DND-41 (cell line): ENCODE results near the gene RNF114.

Experiments
- ATAC-seq: fragments of 200-7000 bp; cut with Tn5 transposase; 3 replicates; pipeline ENCODE4 v1.9.1; 2021; ENCODE audit warnings: low read depth; ENCODE audit not compliant: insufficient read depth
- DNase-seq: peaks from one replicate; pipeline ENCODE4 v3.0.0-alpha.2; 2020
- H2AFZ ChIP-seq: 2 replicates; pipeline ENCODE4 v1.6.0; 2012; ENCODE audit warnings: low read depth, low read length
- H3K27ac ChIP-seq: 2 replicates; pipeline ENCODE4 v1.5.1; 2012; ENCODE audit warnings: low read length, inconsistent platforms
- H3K27me3 ChIP-seq: fragments of 200-600 bp; sonication (generic); 2 replicates; pipeline ENCODE4 v1.6.0; 2012; ENCODE audit warnings: low read length, mild to moderate bottlenecking, inconsistent platforms; ENCODE audit not compliant: insufficient read depth, poor library complexity
- H3K36me3 ChIP-seq: 2 replicates; pipeline ENCODE4 v1.5.1; 2012; ENCODE audit warnings: low read length, inconsistent platforms; ENCODE audit not compliant: insufficient read depth
- H3K4me1 ChIP-seq: 2 replicates; pipeline ENCODE4 v1.5.1; 2012; ENCODE audit warnings: mild to moderate bottlenecking, low read length; ENCODE audit not compliant: insufficient read depth
- H3K4me2 ChIP-seq: 2 replicates; pipeline ENCODE4 v1.6.0; 2012; ENCODE audit warnings: mild to moderate bottlenecking, moderate library complexity, low read length, inconsistent platforms; ENCODE audit not compliant: insufficient read depth
- H3K4me3 ChIP-seq, 2 experiments: fragments of 200-600 bp in 1 of 2; shearing (Covaris generic) in 1 of 2; 2 replicates each; pipeline ENCODE4 v1.5.1; 2012 to 2016; ENCODE audit warnings: inconsistent platforms in 2 of 2, low read length in 2 of 2, mild to moderate bottlenecking in 2 of 2, low read depth in 1 of 2, moderate library complexity in 1 of 2
- H3K79me2 ChIP-seq: 2 replicates; pipeline ENCODE4 v1.6.0; 2012; ENCODE audit warnings: low read length, inconsistent platforms; ENCODE audit not compliant: insufficient read depth
- H3K9ac ChIP-seq: 2 replicates; pipeline ENCODE4 v1.6.0; 2012; ENCODE audit warnings: low read depth, mild to moderate bottlenecking, inconsistent platforms, low read length, moderate library complexity
- H3K9me3 ChIP-seq: 2 replicates; pipeline ENCODE4 v1.5.1; 2012; ENCODE audit warnings: low read length, moderate library complexity, mild to moderate bottlenecking, inconsistent platforms; ENCODE audit not compliant: insufficient read depth, severe bottlenecking
- H4K20me1 ChIP-seq: 2 replicates; pipeline ENCODE4 v1.6.0; 2012; ENCODE audit warnings: low read length; ENCODE audit not compliant: insufficient read depth
- CTCF ChIP-seq: IDR thresholded peaks from 2 replicates; pipeline ENCODE4 v1.5.1; 2012; ENCODE audit warnings: borderline replicate concordance, low read length, moderate library complexity, mild to moderate bottlenecking; ENCODE audit not compliant: poor library complexity, severe bottlenecking; ENCODE audit errors: extremely low read depth
- EZH2 ChIP-seq: IDR thresholded peaks from 3 replicates; pipeline ENCODE4 v1.6.1; 2012; ENCODE audit warnings: borderline replicate concordance, low read depth, mild to moderate bottlenecking, moderate library complexity, low read length, inconsistent platforms; ENCODE audit not compliant: severe bottlenecking

The RNF114 gene

DNA sequence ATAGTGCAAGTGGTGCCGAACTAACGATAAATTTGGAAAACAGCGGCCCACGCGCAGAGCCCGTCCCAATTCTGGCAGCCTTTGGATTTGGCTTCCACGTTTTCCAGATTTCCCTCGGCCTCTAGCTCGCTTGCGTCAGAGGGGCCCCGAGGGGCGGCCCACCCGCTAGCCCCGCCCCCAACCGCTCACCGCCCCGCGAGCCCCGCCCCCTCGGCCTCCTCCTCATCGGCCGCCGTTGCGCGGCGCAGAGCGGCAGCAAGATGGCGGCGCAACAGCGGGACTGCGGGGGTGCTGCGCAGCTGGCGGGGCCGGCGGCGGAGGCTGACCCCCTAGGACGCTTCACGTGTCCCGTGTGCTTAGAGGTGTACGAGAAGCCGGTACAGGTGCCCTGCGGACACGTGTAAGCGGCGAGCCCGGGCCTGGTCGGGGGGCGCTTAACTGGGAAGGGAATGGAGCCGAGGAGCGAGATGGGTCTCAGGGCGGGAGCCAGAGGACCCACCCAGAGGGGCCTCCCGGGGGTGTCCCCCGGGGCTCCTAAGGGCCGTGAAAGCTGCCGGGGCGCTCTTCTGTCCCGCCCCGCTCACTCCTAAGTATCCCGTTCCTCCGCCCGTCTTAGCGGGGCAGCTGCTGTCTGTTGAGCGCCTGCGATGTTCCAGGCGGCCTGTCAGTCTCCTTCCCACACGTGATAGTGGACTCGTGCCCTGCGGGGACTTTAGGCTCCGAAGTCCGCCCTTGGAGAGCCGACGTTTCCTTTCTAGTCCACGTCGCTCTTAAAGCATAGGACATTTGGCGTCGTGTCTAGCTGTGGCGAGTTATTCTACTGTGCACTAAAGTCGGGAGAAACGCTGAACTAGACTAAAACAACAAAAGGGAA is at the start of gene RNF114:
Gene RNF114, plus strand, starts transcription at position 245 of the 874 bp plus-strand sequence. Its CDS starts 16 bp downstream, at position 261.
- Histone ChIP-seq H3K9ac (peak within 1 kb of the TSS; percentile 96), H3K4me2 (peak within 1 kb of the TSS; percentile 92), H3K9me3 (no peaks in the 10 kb centered on the region), H3K4me1 (peaks cover 35% of the 10 kb centered on the region), H3K4me3 (peak within 1 kb of the TSS; percentile 86 to 96), H2AFZ (peak within 1 kb of the TSS; percentile 97), H3K79me2 (peaks cover 55% of the 10 kb centered on the region), H4K20me1 (peaks cover 35% of the 10 kb centered on the region), H3K27ac (peak within 1 kb of the TSS; percentile 85), H3K36me3 (peaks cover 27% of the 10 kb centered on the region), H3K27me3 (no peaks in the 10 kb centered on the region)
- ATAC-seq (peak; percentile 86), DNase-seq (peak; percentile 92)
- TF ChIP-seq EZH2 (no peak), CTCF (no peak)

DNA sequence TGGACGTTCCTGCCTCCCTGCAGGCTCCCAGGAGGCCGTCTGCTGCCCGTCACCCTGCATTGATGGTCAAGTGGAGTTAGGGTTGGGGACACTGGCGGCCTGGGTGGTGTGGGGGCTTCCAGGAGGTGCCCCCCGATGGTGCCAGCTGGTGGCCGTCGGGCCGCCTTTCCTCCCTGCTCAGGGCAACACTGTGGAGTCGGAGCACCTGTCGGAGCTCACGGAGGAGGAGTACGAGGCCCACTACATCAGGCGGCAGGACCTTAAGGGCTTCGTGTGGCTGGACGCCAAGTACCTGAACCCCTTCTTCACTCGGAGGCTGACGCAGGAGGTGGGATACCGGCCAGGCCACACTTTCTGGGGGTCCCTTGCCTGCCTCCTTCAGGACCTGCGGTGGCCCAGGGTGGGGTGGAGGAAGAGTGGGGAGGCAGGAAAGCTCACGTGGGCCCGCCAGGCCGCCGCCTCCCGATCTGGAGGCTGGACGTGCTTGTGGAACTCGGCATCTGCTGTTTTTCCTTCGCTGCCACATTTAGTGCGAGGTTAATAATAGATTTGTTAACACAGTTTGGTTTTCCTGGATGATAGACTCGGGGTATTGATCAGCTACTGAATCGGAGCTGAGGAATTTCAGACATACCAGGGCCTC is 49.5 kb upstream of the RNF114 start:
- TF ChIP-seq CTCF (no peak), EZH2 (no peak)
- Histone ChIP-seq H4K20me1 (peaks cover 18% of the 10 kb centered on the region; the same call in 1 of the 2 replicates), H3K4me3 (no peak overlapping the region), H3K79me2 (no peaks in the 10 kb centered on the region), H3K9me3 (no peaks in the 10 kb centered on the region), H2AFZ (no peak overlapping the region), H3K36me3 (peaks cover 64% of the 10 kb centered on the region), H3K4me1 (no peaks in the 10 kb centered on the region), H3K27ac (no peak overlapping the region), H3K27me3 (no peaks in the 10 kb centered on the region), H3K4me2 (no peak overlapping the region), H3K9ac (no peak overlapping the region)
- no peak for DNase-seq
- ATAC-seq = no peak

GRCh38 chr20:49887251-49888211 is 48.7 kb upstream of the RNF114 start:
- no peaks in the 10 kb centered on the region for H3K79me2 ChIP-seq
- H2AFZ ChIP-seq = no peak overlapping the region
- TF ChIP-seq EZH2 (no peak), CTCF (no peak)
- peak overlapping the region; percentile 30; the same call in 1 of the 2 replicates for H3K27ac ChIP-seq
- H3K4me3 ChIP-seq = no peak overlapping the region
- no peak for ATAC-seq
- no peak for DNase-seq
- no peaks in the 10 kb centered on the region for H3K4me1 ChIP-seq
- H4K20me1 ChIP-seq = peaks cover 18% of the 10 kb centered on the region; the same call in 1 of the 2 replicates
- H3K36me3 ChIP-seq = peaks cover 64% of the 10 kb centered on the region
- H3K9ac ChIP-seq = no peak overlapping the region
- no peak overlapping the region for H3K4me2 ChIP-seq
- H3K9me3 ChIP-seq = no peaks in the 10 kb centered on the region
- H3K27me3 ChIP-seq = no peaks in the 10 kb centered on the region
